Activated naive CD4-positive, alpha-beta T cell treated with anti-CD3 and anti-CD28 coated beads, Interleukin-2, amount 50 U/mL, for 16 hours (primary cell): ENCODE results near the gene CES3.
A peak's percentile ranks its signal among the peaks of the same experiment; 100 is the strongest.

Source experiments
- DNase-seq: peaks from one replicate; pipeline ENCODE4 v3.0.0-alpha.2; 2020

Gene CES3

GRCh38 chr16:67013233-67013822 lies 52.3 kb downstream of the CES3 start:
- no peak for DNase-seq

GRCh38 chr16:67013823-67014633 lies 53.0 kb downstream of the CES3 start:
- DNase-seq = peak; percentile 70

- DNase-seq = no peak
Observed at GRCh38 chr16:67014634-67015312, 53.7 kb downstream of the CES3 start.

- DNase-seq = no peak
Observed at GRCh38 chr16:67015313-67015731, 54.3 kb downstream of the CES3 start.

GRCh38 chr16:67016143-67016542 lies 55.1 kb downstream of the CES3 start:
- DNase-seq = no peak

- DNase-seq = no peak
Observed at GRCh38 chr16:67016681-67017420, 55.8 kb downstream of the CES3 start.

- DNase-seq = no peak
Observed at GRCh38 chr16:67017421-67017750, 56.3 kb downstream of the CES3 start.

GRCh38 chr16:67017810-67018488 lies 56.9 kb downstream of the CES3 start:
- DNase-seq = peak; percentile 85

- no peak for DNase-seq
Observed at GRCh38 chr16:67019171-67019570, 58.1 kb downstream of the CES3 start.

GRCh38 chr16:67021321-67021720 lies 60.3 kb downstream of the CES3 start:
- no peak for DNase-seq

- DNase-seq = no peak
Observed at GRCh38 chr16:67022531-67023214, 61.6 kb downstream of the CES3 start.

- DNase-seq = no peak
Observed at GRCh38 chr16:67023689-67024088, 62.6 kb downstream of the CES3 start.
